GM18858 (cell line): Measurements from ENCODE around the gene SRXN1.
"Not testable (repeated sequence)": the region's sequence is repeated elsewhere in the genome, so short reads cannot be mapped to it uniquely, and the experiment has no call there.

Experiments used
- ATAC-seq: cut with Tn5 transposase; IDR thresholded peaks from one replicate; pipeline ENCODE4 v1.9.1; 2021; ENCODE audit not compliant: unreplicated experiment

The SRXN1 gene

GRCh38 chr20:653110-653589 lies at the start of gene SRXN1:
TSS of gene SRXN1 (minus strand) at chr20:653200. CDS start at chr20:653185, 15 bp downstream.
- peak; percentile 83 for ATAC-seq

GRCh38 chr20:701401-702129 lies 48.6 kb upstream of the SRXN1 start:
- ATAC-seq: no peak

- no peak for ATAC-seq
Measured at GRCh38 chr20:699811-700338, 46.9 kb upstream of the SRXN1 start.

GRCh38 chr20:699342-699741 lies 46.3 kb upstream of the SRXN1 start:
- ATAC-seq: no peak

GRCh38 chr20:698276-698675 lies 45.3 kb upstream of the SRXN1 start:
- ATAC-seq: no peak

GRCh38 chr20:697826-698225 lies 44.8 kb upstream of the SRXN1 start:
- no peak for ATAC-seq

- ATAC-seq: no peak
Measured at GRCh38 chr20:695165-695866, 42.3 kb upstream of the SRXN1 start.

- ATAC-seq: no peak
Measured at GRCh38 chr20:694496-694895, 41.5 kb upstream of the SRXN1 start.

- ATAC-seq: not testable (repeated sequence)
Measured at GRCh38 chr20:693786-694185, 40.8 kb upstream of the SRXN1 start.

GRCh38 chr20:692044-692443 lies 39.0 kb upstream of the SRXN1 start:
- ATAC-seq: no peak

GRCh38 chr20:689947-690346 lies 36.9 kb upstream of the SRXN1 start:
- no peak for ATAC-seq

- ATAC-seq: no peak
Measured at GRCh38 chr20:689348-689747, 36.3 kb upstream of the SRXN1 start.

- ATAC-seq: no peak
Measured at GRCh38 chr20:688809-689212, 35.8 kb upstream of the SRXN1 start.

GRCh38 chr20:687468-688203 lies 34.6 kb upstream of the SRXN1 start:
- no peak for ATAC-seq

GRCh38 chr20:684676-685319 lies 31.8 kb upstream of the SRXN1 start:
- ATAC-seq: no peak

- ATAC-seq: no peak
Measured at GRCh38 chr20:682123-682522, 29.1 kb upstream of the SRXN1 start.

GRCh38 chr20:680638-681187 lies 27.7 kb upstream of the SRXN1 start:
- no peak for ATAC-seq

- ATAC-seq: no peak
Measured at GRCh38 chr20:677957-678356, 25.0 kb upstream of the SRXN1 start.

GRCh38 chr20:676967-677366 lies 24.0 kb upstream of the SRXN1 start:
- no peak for ATAC-seq

GRCh38 chr20:676315-676937 lies 23.4 kb upstream of the SRXN1 start:
- ATAC-seq: no peak
